Mononuclear cell (primary cell): ENCODE measurements around the gene MINK1. TPM values are rescaled to one million over a fixed set of nuclear protein-coding genes. Genes with fewer than 3 reads are reported as not detected.
"Not testable (repeated sequence)": the region's sequence is repeated elsewhere in the genome, so short reads cannot be mapped to it uniquely, and the experiment has no call there.

Source experiments
- H3K27me3 ChIP-seq: 2 replicates; pipeline ENCODE4 v1.6.0; 2011; ENCODE audit warnings: low read length, control low read depth; ENCODE audit not compliant: insufficient read depth
- H3K4me1 ChIP-seq: 2 replicates; pipeline ENCODE4 v1.5.1; 2011; ENCODE audit warnings: mild to moderate bottlenecking, low read length, control low read depth; ENCODE audit not compliant: insufficient read depth
- H3K4me3 ChIP-seq: 2 replicates; pipeline ENCODE4 v1.5.1; 2011; ENCODE audit warnings: mild to moderate bottlenecking, low read length, moderate library complexity
- H3K9me3 ChIP-seq: 2 replicates; pipeline ENCODE4 v1.5.1; 2011; ENCODE audit warnings: low read depth, mild to moderate bottlenecking, control low read depth, low read length
- total RNA-seq: library from RNA; depleted of rRNA; stranded (reverse); fragments of >200 nt; gene quantifications from one replicate; pipeline ENCODE4 v1.2.3, GENCODE V29; 2012

The MINK1 gene
- total RNA-seq, 1 donor = 68.8 TPM

GRCh38 chr17:4867535-4867934, 34.4 kb downstream of the MINK1 start:
- H3K4me1 ChIP-seq = peaks cover 19% of the 10 kb centered on the region
- H3K4me3 ChIP-seq = not testable (repeated sequence)

GRCh38 chr17:4869058-4869998, 36.2 kb downstream of the MINK1 start:
- H3K9me3 ChIP-seq, H3K4me3 ChIP-seq, H3K27me3 ChIP-seq: not testable (repeated sequence)
- H3K4me1 ChIP-seq = peaks cover 19% of the 10 kb centered on the region

More at GRCh38 chr17:4867535-4867934, 34.4 kb downstream of the MINK1 start:
- not testable (repeated sequence) for H3K27me3 ChIP-seq, H3K9me3 ChIP-seq

GRCh38 chr17:4870855-4871254, 37.7 kb downstream of the MINK1 start:
- no peak overlapping the region for H3K4me3 ChIP-seq
- no peaks in the 10 kb centered on the region for H3K9me3 ChIP-seq
- no peaks in the 10 kb centered on the region for H3K27me3 ChIP-seq
- peaks cover 19% of the 10 kb centered on the region for H3K4me1 ChIP-seq

GRCh38 chr17:4872786-4873185, 39.6 kb downstream of the MINK1 start:
- Histone ChIP-seq H3K4me3 (no peak overlapping the region), H3K9me3 (no peaks in the 10 kb centered on the region), H3K27me3 (no peaks in the 10 kb centered on the region), H3K4me1 (peaks cover 23% of the 10 kb centered on the region)

- H3K9me3 ChIP-seq = no peaks in the 10 kb centered on the region
- peaks cover 15% of the 10 kb centered on the region for H3K4me1 ChIP-seq
- no peaks in the 10 kb centered on the region for H3K27me3 ChIP-seq
- H3K4me3 ChIP-seq = no peak overlapping the region
These were observed 43.9 kb downstream of the MINK1 start for GRCh38 chr17:4877089-4877488.

GRCh38 chr17:4879601-4880000, 46.5 kb downstream of the MINK1 start:
- H3K4me1 ChIP-seq = peaks cover 15% of the 10 kb centered on the region
- H3K27me3 ChIP-seq = no peaks in the 10 kb centered on the region
- no peaks in the 10 kb centered on the region for H3K9me3 ChIP-seq
- H3K4me3 ChIP-seq = no peak overlapping the region

GRCh38 chr17:4880857-4881256, 47.7 kb downstream of the MINK1 start:
- H3K4me1 ChIP-seq = peaks cover 15% of the 10 kb centered on the region
- no peaks in the 10 kb centered on the region for H3K9me3 ChIP-seq
- no peak overlapping the region for H3K4me3 ChIP-seq
- no peaks in the 10 kb centered on the region for H3K27me3 ChIP-seq

GRCh38 chr17:4881761-4882555, 48.8 kb downstream of the MINK1 start:
- peaks cover 15% of the 10 kb centered on the region for H3K4me1 ChIP-seq
- H3K9me3 ChIP-seq = no peaks in the 10 kb centered on the region
- no peak overlapping the region for H3K4me3 ChIP-seq
- no peaks in the 10 kb centered on the region for H3K27me3 ChIP-seq

GRCh38 chr17:4884489-4884888, 51.3 kb downstream of the MINK1 start:
- H3K4me1 ChIP-seq = peaks cover 8% of the 10 kb centered on the region
- H3K27me3 ChIP-seq = no peaks in the 10 kb centered on the region
- no peaks in the 10 kb centered on the region for H3K9me3 ChIP-seq
- no peak overlapping the region for H3K4me3 ChIP-seq

GRCh38 chr17:4886830-4887229, 53.7 kb downstream of the MINK1 start:
- no peaks in the 10 kb centered on the region for H3K27me3 ChIP-seq
- no peak overlapping the region for H3K4me3 ChIP-seq
- no peaks in the 10 kb centered on the region for H3K9me3 ChIP-seq
- no peaks in the 10 kb centered on the region for H3K4me1 ChIP-seq

GRCh38 chr17:4887581-4887980, 54.4 kb downstream of the MINK1 start:
- no peaks in the 10 kb centered on the region for H3K9me3 ChIP-seq
- H3K4me3 ChIP-seq = no peak overlapping the region
- no peaks in the 10 kb centered on the region for H3K27me3 ChIP-seq
- H3K4me1 ChIP-seq = no peaks in the 10 kb centered on the region

GRCh38 chr17:4891411-4892410, 58.6 kb downstream of the MINK1 start:
- H3K4me1 ChIP-seq = no peaks in the 10 kb centered on the region
- H3K9me3 ChIP-seq = no peaks in the 10 kb centered on the region
- H3K27me3 ChIP-seq = no peaks in the 10 kb centered on the region
- no peak overlapping the region for H3K4me3 ChIP-seq

GRCh38 chr17:4892499-4893221, 59.5 kb downstream of the MINK1 start:
- H3K27me3 ChIP-seq = no peaks in the 10 kb centered on the region
- H3K9me3 ChIP-seq = no peaks in the 10 kb centered on the region
- H3K4me3 ChIP-seq = no peak overlapping the region
- no peaks in the 10 kb centered on the region for H3K4me1 ChIP-seq

GRCh38 chr17:4893272-4893671, 60.1 kb downstream of the MINK1 start:
- H3K9me3 ChIP-seq = no peaks in the 10 kb centered on the region
- H3K27me3 ChIP-seq = no peaks in the 10 kb centered on the region

More at GRCh38 chr17:4893272-4893671, 60.1 kb downstream of the MINK1 start:
- H3K4me3 ChIP-seq = no peak overlapping the region
- no peaks in the 10 kb centered on the region for H3K4me1 ChIP-seq
